ENCODE measurements around the gene MAD2L1. TPM values are rescaled to one million over a fixed set of nuclear protein-coding genes. Genes with fewer than 3 reads are reported as not detected.

MAD2L1 gene
- 41.6 to 63.4 TPM (median 44.7 TPM) in 5 replicates for total RNA-seq (2022; extraction: Qiagen RNA extraction)

DNA sequence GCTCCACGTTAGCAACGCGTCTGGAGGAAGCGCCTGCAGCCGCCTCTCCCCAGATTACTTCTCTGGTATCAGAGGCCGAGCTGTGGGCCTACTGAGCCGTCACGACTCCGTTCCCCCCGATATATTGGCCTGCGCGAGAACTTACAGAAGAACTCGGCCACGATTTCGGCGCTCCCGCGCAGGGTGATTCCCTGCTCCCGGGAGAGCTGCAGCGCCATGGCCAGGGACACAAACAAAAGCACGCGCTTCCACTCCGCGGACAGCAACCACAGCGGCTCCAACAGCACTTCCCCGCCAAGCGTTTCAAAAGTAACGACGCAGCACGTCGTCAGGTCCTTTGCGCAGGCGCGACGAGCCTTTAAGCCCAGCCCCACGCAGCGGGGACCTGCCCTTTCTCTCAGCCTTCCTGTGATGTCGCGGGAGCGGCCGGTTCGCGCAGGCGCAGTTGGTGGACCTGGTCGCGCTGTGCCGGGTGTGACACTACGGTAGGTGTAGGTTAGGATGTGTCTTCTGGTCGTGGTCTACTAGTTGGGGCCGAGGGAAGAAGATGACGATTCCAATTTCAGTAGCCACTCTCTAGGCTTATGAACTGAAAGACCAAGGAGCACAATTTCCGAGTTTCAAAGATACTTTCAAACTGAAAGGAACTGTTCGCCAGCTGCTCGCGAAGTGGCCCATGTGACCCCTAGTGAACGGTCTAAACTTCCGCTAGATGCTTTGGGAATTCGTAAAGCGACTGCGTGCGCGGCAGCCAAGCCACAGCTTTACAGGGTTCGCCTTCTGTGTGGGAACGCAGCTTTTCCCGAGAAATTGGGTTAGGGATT, at the start of gene MAD2L1:
MAD2L1 (minus strand) TSS at position 332 of the 824 bp plus-strand sequence; CDS start at position 218, 114 bp downstream.

Measured in A549 treated with dexamethasone at 1 μM for 4 hours (cell line).